Adrenal gland (tissue), 5 donors: ENCODE data around the gene SPSB4.

Source experiments
- CTCF ChIP-seq, 6 experiments: fragments of 450-650 bp in 4 of 6; fragments of 200-600 bp in 2 of 6; sonication (generic) in 1 of 6; IDR thresholded peaks; 1 replicate in 5 of 6; 2 replicates in 1 of 6; pipeline versions ENCODE4 v1.5.1 to v1.8.0; 2016 to 2021; ENCODE audit warnings: antibody characterized with exemption in 6 of 6, mild to moderate bottlenecking in 2 of 6, moderate library complexity in 1 of 6
- POLR2A ChIP-seq, 2 donors: fragments of 450-650 bp; IDR thresholded peaks; one replicate each; pipeline ENCODE4 v1.6.1; 2017; ENCODE audit warnings: antibody characterized with exemption in 2 of 2, mild to moderate bottlenecking in 2 of 2, moderate library complexity in 1 of 2
- donor health status: DM: no; HTN: no; CAD: no.

- TF ChIP-seq CTCF (IDR thresholded peaks at IDR 0.05) (peak; percentile 53 to 78 (median 74)), POLR2A (IDR thresholded peaks at IDR 0.05) (no peak)
Observed at GRCh38 chr3:141011232-141011996, 39.7 kb upstream of the SPSB4 start.
